ENCODE data around the gene G0S2.
A peak's percentile ranks its signal among the peaks of the same experiment; 100 is the strongest.

The G0S2 gene, protein sequence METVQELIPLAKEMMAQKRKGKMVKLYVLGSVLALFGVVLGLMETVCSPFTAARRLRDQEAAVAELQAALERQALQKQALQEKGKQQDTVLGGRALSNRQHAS
- 0.70 to 2.2 reads per million in 2 donors for total RNA-seq

DNA sequence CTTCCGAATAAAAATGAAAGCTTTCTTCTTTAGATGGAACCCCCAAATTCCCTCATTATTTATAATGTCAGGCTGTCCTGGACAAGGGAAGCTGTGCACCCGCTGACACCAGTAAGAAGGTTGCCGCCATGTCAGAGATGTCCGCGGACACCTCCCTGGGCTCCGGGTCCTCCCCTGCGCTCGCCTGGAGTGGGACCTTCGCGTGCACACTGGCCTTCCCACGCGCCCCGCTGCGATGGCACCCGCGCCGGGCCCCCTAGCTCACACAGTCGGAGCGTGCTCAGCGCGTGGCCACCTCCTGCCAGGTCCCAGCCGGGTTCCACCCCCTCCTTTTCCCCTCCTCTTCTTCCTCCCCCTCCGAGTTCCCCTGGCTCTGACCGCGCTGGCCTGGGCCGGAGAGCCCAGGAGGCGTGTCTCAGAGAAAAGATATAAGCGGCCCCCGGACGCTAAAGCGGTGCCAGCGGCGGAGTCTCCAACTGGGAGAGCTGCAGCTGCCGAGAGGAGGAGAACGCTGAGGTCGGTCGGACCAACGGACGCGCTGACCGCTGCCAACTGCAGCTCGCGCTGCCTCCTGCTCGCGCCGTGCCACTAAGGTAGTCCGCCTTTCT lies at the start of gene G0S2:
Gene G0S2 (plus strand): TSS at position 456 of the 608 bp plus-strand sequence. CDS start 273 bp downstream, outside the sequence.
- no peak for DNase-seq

DNA sequence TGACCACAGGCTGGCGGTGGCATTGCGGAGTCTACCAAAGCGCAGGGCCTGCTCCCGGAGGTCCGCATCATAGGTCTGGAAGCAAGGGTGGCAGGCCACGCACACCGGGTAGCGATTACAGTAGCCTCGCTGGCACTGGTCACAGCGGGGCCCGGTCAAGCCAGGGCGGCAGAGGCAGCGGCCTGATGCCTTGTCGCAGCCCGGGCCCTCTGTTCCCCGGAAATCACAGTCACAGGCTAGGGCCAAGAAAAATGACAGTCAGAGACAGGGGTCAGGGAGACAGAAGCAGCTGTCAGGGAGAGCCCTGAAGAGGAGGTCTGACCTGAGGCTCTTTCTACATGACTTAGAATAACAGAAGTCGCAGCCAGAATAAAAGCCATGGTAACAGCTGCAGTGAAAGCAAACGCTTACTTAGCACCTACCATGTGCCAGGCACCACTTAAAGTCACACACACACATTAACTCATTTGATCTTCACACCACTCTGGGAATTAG lies 49.4 kb upstream of the G0S2 start:
- no peak for DNase-seq

DNA sequence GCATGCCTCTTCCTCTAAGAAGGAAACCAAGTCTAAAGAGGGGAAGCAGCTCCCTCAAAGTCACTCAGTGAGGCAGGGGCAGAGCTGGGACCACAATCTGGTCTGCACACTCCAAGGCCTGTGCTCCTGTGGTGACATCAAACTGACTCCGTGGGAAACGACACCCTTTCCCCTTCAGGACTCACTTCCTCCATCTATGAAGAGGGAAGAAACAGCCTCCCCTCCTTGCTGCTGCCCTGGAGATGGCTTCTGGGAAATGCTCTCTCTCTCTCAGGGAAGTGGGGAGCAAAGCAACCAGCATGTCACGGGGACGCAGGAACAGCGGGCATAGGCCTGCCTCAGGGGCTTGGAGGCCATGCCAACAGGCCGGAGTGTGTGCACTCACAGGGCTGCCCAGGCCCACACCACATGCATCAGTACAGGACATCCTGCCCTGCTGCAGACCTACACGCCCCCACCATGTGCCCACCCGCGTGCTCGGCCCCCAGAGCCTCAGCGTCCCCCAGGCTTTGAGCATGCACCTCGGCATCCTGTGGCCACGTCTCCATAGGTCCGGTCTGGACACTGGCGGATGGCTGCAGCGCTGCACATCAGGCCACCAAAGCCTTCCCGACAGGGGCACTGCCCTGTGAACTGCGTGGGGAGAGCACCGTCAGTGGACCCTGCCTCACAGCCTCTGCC lies 48.7 kb upstream of the G0S2 start:
- DNase-seq = no peak

DNA sequence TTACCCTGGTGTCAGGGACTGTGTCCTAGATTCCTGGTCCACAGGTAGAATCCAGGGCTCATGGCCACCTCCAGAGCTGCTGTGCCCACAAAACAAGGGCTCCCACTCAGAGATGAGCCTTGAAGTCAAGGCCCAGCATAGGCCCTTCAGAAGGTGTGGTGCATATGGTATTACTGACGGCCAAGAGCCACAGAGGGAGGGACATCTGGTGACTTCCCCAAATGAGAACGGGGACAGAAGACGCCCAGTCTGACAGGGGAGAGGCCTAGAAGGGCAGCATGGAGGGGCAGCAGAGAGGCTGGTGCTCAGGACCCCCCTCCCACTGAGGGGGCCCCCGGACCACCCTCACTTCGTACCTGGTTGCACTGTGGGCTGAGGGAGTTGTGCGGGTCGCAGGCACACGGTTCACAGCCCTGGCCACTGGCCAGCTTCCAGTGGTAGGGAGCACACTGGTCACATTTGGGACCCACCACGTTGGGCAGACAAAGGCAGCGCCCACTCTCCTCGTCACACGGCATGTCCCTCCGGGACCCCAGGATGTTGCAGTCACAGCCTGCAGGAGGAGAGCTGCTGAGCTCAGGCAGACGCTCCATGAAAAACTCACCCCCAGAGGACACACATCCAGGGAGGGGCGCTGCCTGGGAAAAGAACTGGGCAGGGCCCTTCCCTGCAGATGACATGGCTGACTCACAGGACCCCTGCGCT lies 48.0 kb upstream of the G0S2 start:
- no peak for DNase-seq

DNA sequence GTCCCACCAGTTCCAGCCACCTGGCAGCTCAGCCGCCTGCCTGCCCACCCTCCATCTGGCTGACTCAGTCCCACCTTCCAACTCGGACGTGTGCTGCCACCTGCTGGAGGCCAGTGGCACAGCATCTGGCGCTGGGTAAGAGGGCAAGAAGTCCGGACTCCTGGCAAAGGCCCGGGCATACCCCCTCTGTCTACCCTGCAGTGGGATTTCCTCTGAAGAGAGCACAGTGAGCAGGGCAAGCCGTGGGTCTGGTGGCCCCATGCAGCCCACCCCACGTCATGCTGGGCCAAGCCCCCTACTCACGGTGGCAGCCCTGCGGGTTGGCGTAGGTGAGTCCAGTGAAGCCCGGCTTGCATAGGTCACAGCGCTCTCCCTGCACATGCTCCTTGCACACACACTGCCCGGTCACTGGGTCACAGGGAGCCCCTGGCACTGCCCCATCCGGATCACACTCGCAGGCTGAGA lies 47.4 kb upstream of the G0S2 start:
- peak; percentile 74 for DNase-seq

DNA sequence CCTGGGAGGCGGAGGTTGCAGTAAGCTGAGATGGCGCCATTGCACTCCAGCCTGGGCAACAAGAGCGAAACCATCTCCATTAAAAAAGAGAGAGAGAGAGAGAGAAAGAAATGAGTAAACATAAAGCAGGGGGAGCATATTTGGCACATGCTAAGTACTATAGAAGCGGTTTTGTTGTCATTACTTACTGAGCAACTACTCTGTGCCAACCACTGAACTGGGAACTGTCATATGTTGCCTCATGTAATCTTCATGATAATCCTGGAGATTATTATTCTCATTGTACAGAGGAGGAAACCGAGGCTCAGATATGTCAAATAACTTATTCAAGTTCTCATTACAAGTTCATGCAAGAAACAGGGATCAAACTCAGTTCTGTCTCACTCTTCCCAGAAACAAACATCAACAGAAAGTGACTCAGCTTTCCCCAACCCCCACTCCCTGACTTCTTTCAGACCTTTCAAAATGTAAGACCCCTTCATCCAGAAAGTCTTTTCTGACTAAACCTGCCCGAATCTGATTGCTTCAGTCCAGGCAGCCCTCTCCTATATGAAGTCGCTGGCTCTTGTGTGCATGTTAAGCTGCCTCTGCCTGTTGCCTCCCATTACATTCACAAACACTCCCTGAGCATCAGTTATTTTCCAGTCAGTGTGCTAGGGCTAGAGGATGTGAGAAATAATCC lies 46.5 kb upstream of the G0S2 start:
- no peak for DNase-seq

DNA sequence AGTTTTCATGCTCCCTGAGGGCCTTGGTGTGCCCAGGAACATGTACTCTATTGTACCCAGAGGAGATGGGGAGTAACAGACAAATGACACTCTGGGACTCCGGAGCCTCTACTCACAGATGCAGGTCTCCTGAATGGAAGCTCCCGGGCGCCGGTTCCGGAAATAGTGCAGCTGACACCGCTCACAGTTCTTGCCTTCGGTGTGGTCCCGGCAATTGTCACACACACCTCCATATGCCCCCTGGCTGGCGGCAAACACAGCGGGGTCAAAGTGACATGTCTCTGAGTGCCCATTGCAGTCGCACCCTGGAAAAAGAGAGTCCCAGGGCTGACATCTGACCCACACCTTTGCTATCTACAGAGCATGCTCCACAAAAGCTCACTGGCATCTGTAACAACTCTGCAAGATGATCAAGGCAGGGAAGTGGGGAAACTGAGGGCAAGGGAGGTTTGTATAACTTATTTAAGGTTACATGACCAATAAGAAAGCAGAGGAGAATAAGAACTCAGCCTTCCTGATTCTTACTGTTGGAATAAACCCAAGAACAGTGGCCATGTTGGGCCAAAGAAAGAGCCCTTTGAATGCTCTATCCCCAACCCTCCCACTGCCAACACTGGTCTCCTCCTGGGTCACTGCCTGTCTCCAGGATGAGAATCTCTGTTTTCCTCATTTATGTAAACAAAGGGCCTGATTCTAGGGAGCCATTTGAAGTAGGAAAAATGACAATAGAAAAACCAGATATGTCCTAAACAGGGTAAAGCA lies 45.4 kb upstream of the G0S2 start:
- DNase-seq = no peak

DNA sequence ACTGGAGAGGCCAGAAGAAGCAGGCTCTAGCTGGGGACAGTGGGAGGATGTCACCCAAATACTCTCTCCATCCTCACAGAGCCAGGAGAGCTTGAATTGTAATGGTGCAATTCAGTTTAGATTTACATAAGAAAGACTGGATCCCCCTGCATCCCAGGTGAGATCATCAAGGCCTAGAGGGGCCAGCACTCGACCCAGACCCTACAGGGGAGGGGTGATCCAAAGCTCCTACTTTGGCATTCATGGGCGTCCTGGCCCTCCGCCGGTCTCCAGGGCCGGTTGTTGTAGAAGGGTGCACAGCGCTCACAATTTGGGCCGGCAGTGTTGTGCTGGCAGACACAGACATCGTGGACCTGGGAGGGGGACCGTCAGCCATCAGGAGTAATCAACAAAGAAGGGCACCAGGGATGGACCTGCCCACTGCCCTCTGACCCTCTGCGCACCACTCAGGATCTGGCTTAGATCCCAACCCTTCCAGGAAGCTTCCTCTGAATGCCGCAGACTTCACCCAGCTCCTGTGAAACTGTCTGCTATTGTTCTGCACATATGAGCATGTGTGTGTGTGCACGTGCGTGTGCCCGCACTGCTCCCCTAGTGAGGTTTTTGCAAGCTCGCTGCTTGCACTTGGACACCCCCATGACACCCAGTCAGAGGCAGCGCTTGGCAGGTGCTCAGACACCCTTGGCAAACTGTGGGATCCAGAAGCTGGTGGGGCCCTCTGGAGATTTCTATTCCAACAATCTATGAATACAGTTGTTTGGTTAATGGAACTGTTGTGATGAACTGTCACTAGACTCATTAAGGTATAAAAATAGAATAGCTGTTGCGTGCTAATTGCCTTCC lies 44.6 kb upstream of the G0S2 start:
- no peak for DNase-seq

DNA sequence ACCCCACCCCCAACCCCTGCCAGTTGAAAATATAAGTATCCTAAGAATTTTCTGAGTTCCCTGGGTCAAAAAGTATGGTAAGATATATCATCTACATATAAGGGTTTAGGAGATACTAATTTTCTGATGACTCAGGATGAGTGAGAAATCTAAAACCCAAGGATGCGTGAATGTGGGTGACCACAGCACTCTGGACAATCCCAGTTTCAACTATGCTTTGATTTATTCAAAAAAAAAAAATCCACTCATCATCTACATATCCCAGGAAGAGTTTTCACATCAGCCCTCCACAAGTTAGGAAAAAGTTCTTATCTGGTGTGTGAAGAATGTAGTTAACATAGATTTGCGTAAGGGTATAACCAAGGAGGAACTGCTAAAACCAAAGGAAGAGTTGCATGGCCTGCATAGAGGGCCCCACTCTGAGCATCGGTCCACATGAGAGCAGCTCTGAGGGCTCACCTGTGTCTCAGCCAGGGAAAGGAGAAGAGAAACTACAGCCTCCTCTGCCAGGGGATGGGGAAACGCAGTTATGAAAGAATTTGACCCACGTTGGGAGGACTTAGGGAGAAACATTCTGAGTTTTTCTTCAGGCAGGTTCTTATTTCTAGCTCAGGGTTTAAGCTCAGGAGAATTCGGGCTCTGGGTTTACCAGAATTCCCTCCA lies 41.7 kb upstream of the G0S2 start:
- no peak for DNase-seq

DNA sequence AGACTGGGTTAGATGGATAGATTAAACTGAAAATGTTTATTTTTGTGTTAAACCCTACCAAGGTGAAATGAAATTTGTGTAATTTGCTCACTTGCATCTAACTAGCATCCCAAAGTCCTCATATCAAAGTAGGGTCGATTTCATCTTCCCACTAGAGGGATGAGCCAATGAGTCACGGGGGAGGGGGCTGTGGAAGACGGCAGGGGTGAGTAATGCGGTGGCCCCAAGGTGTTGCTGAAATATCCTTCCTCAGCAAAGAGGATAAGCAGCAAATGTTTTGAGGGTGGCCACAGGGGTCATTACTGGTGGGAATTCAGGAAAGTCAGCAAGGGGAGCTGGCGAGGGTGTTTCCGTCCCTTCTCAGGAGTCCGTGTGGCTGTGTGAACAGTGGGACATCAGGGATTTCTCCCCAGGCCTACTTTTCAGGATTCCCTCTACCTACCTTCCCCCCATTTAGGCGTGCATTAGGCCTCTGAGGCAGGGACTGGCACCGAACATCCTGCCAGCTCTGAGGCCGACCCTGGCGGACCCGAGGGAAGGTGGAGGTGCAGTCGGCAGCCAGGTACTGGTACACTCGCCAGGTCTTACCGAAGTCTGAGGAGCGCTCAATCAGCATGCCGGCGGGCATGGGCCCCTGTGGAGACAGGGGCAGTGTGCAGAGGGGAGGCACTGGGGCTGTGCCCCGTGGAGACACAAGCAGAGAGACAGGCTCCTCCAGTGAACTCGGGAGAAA lies 41.0 kb upstream of the G0S2 start:
- DNase-seq = no peak

DNA sequence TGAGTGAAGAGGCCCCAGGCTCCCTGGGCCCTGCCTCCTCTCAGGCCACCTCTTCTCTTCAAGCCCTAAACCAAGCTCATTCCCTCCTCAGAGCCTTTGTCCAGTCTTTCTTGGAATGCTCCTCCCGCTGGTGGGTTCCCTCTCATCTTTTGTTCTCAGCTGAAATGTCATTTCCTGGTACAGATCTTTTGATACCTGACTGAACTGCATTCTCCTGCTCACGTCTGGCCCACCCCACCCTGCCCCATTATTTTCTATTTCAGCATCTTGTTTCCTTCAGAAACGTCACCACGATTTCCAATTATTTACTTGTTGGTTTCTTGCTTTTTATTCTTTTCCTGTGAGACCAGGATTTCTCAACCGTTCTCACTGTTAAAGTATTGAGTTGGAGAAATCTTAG lies 39.4 kb upstream of the G0S2 start:
- DNase-seq = no peak

DNA sequence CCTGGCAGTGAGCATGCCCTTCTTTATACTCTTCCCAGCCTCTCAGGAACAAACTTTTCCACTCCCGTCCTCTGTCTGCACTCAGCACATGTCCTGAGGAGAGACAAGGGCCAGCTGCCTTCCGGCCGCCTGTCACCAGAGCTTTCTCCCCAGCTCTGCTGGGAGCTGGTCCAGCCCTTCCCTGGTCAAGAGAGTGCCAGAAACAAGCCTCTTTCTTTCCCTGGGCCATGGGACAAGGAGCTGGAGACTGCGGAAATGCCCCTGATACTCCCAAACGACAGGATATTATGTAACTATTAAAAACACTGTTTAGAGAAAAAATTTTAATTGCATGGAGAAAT lies 33.4 kb upstream of the G0S2 start:
- no peak for DNase-seq

DNA sequence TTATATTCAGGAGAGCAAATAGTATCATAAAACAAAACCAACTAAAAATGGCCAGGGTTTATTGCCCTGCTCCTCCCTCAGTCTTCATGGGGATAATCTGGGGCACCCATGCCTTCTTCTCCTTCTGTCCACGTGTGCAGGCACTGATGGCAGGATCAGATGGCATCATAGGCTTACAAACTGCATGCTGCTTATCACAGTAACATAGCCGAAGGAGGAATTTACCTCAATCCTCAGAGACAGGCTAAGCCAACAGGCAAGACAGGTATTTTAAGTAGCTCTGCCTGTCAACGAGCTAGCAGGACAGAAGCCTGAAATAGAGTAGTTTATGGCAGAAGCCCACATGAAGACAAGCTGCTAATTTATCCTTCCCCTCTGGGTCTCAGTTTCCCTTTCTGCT lies 32.4 kb upstream of the G0S2 start:
- no peak for DNase-seq

DNA sequence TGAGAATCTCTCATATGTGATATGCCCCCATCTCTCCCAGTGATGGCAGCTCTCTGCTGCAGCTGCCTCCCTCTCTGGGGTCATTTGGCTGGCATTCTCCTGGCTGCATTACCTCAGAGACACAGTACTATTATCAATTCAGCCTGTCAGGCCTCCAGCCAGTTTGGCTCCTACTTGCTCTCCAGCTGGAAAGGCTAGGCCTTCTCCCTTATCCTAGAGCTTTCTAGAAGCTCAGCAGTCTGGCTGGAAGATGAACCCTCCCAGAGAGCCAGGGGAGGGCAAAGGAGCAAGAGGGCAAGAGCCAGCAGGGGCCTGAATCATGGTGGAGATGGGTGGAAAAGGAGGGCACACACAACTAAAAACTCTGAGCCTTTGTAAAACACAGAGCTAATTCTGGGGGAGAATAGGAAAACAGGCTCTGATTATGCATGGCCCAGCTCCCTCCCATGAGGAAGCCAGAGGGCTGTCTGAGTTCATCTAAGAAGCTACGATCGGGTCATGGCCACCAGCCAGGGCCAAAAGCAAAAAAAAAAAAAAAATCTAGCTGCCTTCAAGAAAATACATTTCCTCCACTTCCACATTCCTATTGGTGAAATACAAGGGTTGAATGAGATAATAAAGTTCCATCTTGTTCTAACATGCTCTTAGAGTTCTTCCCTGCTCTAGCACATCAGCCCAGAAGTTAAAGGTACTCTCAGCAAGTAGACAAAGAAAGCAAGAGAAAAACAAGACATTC lies 31.8 kb upstream of the G0S2 start:
- no peak for DNase-seq

DNA sequence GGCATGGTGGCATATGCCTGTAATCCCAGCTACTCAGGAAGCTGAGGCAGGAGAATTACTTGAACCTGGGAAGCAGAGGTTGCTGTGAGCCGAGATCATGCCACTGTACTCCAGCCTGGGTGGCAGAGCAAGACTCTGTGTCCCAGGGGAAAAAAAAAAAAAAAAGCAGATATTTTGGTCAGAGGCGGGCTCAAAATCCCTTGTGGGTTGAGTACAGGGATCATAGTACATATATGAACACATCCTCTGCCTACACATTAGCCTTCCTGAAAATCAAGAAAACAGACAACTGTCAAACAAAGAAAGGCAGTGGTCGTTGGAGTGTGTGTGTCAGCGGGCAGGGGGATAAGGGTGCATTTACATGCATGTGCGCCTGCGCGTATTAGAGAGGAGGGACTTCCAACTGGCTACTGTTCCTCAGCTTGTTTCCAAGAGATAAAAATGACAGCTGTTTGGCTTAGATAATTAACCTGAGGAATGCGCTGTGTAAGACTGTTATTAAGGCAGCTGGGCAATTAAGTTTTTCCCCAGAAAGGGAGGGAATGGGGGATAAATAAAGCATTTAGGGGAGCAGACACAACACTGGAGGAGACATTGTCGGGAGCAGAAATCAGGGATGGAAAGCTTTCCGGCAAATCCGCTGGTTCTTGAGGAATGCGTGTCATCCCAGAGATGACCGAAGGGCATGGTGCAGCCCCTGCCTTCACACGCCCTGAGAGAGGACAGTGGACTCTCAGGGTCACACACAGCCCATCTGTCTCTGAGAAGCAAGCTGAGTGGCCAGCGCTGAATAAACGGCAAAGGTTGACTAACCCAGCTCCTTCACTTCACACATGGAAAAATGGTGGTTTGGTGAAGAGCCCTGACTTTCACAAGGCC lies 29.4 kb upstream of the G0S2 start:
- DNase-seq = no peak

DNA sequence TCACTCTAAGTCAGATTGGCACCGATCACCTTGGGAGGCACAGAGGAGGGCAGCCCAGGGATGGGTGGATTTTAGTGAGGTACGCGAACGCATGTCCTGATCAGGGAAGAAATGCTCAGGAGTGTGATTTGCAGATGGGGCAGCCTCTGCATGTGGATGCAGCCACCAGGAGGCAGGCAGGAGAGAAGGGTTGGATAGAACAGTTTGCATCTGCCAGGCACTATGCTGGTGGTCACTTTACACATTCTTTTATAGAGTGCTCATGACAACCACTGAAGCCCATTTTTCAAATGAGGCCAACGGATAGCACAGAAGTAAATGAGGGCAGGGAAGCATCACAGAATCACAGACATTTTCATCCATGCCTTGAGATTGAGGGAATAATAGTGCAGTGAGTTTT lies 28.7 kb upstream of the G0S2 start:
- DNase-seq = no peak

DNA sequence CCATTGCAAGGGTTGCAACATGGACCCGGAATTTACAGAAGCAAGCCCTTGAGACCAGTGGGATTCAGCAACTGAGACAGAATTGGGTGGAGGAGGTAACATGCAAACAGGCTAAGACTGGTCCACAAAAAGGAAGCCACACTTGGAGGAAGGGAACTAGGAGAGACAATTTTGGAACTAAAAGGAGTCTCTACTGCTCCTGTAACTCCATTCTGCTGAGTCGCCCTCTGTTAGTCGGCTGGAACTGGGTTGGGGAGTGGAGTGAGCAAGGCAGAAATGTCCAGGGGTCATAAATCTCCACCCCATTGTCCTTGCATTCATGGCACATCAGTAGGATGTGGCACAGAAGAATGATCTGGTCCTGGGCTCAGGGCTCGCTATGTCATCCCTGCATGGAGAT lies 28.1 kb upstream of the G0S2 start:
- no peak for DNase-seq

DNA sequence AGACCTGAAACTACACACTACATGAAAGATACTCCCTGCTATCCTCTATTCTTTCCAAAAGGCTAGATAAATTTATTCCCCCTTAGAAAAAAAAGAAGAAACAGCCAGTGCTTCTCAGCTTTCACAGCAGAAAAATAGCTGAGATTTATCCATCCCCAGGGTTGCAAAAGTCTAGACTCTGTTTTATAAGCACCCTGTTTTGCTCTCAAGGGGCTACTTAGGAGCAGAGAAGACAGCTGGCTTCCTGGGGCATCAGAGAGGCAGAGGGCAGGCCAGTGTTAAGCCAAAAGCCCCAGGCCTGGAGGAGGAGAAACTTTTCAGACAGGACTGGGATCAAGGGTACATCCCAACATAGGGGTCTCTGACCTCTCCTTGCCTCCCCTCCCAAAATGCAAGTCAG lies 26.9 kb upstream of the G0S2 start:
- DNase-seq = no peak
